Measurements from ENCODE around the gene PRELP.

Gene PRELP

GRCh38 chr1:203518541-203518940 lies 42.9 kb downstream of the PRELP start:
- TF ChIP-seq CTCF (IDR thresholded peaks at IDR 0.05): no peak

GRCh38 chr1:203519053-203519840 lies 43.6 kb downstream of the PRELP start:
- no peak for TF ChIP-seq CTCF (IDR thresholded peaks at IDR 0.05)

GRCh38 chr1:203519896-203520295 lies 44.3 kb downstream of the PRELP start:
- no peak for TF ChIP-seq CTCF (IDR thresholded peaks at IDR 0.05)

- TF ChIP-seq CTCF (IDR thresholded peaks at IDR 0.05): no peak
Measured at GRCh38 chr1:203520315-203520714, 44.7 kb downstream of the PRELP start.

- TF ChIP-seq CTCF (IDR thresholded peaks at IDR 0.05): no peak
Measured at GRCh38 chr1:203521074-203521794, 45.6 kb downstream of the PRELP start.

GRCh38 chr1:203521812-203522211 lies 46.2 kb downstream of the PRELP start:
- TF ChIP-seq CTCF (IDR thresholded peaks at IDR 0.05): no peak

GRCh38 chr1:203522237-203522636 lies 46.6 kb downstream of the PRELP start:
- TF ChIP-seq CTCF (IDR thresholded peaks at IDR 0.05): no peak
